ENCODE data around the gene WDR83. TPM values are rescaled to one million over a fixed set of nuclear protein-coding genes. Genes with fewer than 3 reads are reported as not detected.

WDR83 gene
- total and polyA plus RNA-seq, 2 of the 4 experiments (the other 2 are of a cell fraction), result 5.9 to 8.9 TPM

- no peak overlapping the region for H3K14ac ChIP-seq (replicated peaks; ENCODE audit: low read depth, low read length)
- peaks cover 7 to 27% of the 10 kb centered on the region in 2 experiments for H3K79me1 ChIP-seq (ENCODE audit: low read depth in 1 of 2, low read length in 2 of 2)
- no TSS peak for BruUV-seq (replicated peaks)
- no peaks in the 10 kb centered on the region; the same call in 1 of the 2 replicates for H4K20me1 ChIP-seq (ENCODE audit: insufficient read depth, low read length)
- no peak overlapping the region for H4K8ac ChIP-seq (ENCODE audit: low read depth in 2 of 2, low read length in 2 of 2)
- TF ChIP-seq MXI1 (IDR thresholded peaks at IDR 0.05; ENCODE audit: borderline replicate concordance, low read depth, low read length) (no peak), MAZ (IDR thresholded peaks at IDR 0.05; ENCODE audit: borderline replicate concordance, low read depth, low read length) (no peak), POLR2A (IDR thresholded peaks at IDR 0.05; ENCODE audit: low read depth, low read length) (no peak), BHLHE40 (IDR thresholded peaks at IDR 0.05; ENCODE audit: low read depth, low read length) (no peak), RAD21 (IDR thresholded peaks at IDR 0.05; ENCODE audit: low read length) (no peak), RFX5 (IDR thresholded peaks at IDR 0.05; ENCODE audit: low read depth, low read length) (no peak), CHD1 (IDR thresholded peaks at IDR 0.05; ENCODE audit: low read depth, low read length) (no peak), NFE2L2 (IDR thresholded peaks at IDR 0.05; ENCODE audit: low read depth, low read length) (no peak), FOS (IDR thresholded peaks at IDR 0.05; ENCODE audit: low read depth, low read length) (no peak), SMC3 (IDR thresholded peaks at IDR 0.05; ENCODE audit: low read depth, low read length) (no peak), RCOR1 (IDR thresholded peaks at IDR 0.05; ENCODE audit: insufficient replicate concordance, low read length) (no peak), CEBPB (IDR thresholded peaks at IDR 0.05; ENCODE audit: low read depth, low read length) (no peak), MAFK (IDR thresholded peaks at IDR 0.05; ENCODE audit: low read depth, low read length) (no peak)
- TF ChIP-seq, protein P1, sequence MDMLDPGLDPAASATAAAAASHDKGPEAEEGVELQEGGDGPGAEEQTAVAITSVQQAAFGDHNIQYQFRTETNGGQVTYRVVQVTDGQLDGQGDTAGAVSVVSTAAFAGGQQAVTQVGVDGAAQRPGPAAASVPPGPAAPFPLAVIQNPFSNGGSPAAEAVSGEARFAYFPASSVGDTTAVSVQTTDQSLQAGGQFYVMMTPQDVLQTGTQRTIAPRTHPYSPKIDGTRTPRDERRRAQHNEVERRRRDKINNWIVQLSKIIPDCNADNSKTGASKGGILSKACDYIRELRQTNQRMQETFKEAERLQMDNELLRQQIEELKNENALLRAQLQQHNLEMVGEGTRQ (IDR thresholded peaks at IDR 0.05; ENCODE audit: low read depth, low read length), result no peak
- TF ChIP-seq, protein P2, sequence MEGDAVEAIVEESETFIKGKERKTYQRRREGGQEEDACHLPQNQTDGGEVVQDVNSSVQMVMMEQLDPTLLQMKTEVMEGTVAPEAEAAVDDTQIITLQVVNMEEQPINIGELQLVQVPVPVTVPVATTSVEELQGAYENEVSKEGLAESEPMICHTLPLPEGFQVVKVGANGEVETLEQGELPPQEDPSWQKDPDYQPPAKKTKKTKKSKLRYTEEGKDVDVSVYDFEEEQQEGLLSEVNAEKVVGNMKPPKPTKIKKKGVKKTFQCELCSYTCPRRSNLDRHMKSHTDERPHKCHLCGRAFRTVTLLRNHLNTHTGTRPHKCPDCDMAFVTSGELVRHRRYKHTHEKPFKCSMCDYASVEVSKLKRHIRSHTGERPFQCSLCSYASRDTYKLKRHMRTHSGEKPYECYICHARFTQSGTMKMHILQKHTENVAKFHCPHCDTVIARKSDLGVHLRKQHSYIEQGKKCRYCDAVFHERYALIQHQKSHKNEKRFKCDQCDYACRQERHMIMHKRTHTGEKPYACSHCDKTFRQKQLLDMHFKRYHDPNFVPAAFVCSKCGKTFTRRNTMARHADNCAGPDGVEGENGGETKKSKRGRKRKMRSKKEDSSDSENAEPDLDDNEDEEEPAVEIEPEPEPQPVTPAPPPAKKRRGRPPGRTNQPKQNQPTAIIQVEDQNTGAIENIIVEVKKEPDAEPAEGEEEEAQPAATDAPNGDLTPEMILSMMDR (conservative IDR thresholded peaks at IDR 0.05; ENCODE audit: low read depth, low read length), result no peak
- TF ChIP-seq, protein P3, sequence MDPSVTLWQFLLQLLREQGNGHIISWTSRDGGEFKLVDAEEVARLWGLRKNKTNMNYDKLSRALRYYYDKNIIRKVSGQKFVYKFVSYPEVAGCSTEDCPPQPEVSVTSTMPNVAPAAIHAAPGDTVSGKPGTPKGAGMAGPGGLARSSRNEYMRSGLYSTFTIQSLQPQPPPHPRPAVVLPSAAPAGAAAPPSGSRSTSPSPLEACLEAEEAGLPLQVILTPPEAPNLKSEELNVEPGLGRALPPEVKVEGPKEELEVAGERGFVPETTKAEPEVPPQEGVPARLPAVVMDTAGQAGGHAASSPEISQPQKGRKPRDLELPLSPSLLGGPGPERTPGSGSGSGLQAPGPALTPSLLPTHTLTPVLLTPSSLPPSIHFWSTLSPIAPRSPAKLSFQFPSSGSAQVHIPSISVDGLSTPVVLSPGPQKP (IDR thresholded peaks at IDR 0.05; ENCODE audit: borderline replicate concordance, low read depth, low read length), result no peak
- no peak overlapping the region for H3K56ac ChIP-seq (ENCODE audit: extremely low read depth, insufficient read depth, low read length)
- no peak overlapping the region for H2BK15ac ChIP-seq (ENCODE audit: low read depth, low read length)
- H3K36me3 ChIP-seq (ENCODE audit: control insufficient read depth, insufficient read depth, low read length), result peaks cover 15% of the 10 kb centered on the region
- in situ Hi-C loops (cut with MboI; ENCODE audit: low sequenced_read_pairs), result no loop called here
- H3K4ac ChIP-seq (ENCODE audit: low read depth, low read length), result no peak overlapping the region
- H4K5ac ChIP-seq (ENCODE audit: low read depth, low read length), result no peak overlapping the region
- no peak for ATAC-seq (ENCODE audit: low read depth)
- intact Hi-C loops (cut with micrococcal nuclease), result no loop called here
- H3K18ac ChIP-seq (ENCODE audit: low read depth, low read length), result no peak overlapping the region
- H3K9me1 ChIP-seq (ENCODE audit: insufficient read depth, low read length), result no peaks in the 10 kb centered on the region; the same call in 1 of the 2 replicates
- H2BK5ac ChIP-seq (ENCODE audit: low read depth, low read length, poor library complexity, severe bottlenecking), result no peak overlapping the region
- CTCF ChIA-PET, result no interaction called here
- no peak overlapping the region for H3K27ac ChIP-seq (ENCODE audit: insufficient read depth, low read length)
- dilution Hi-C loops (cut with HindIII; ENCODE audit: low sequenced_read_pairs, unreplicated experiment), result no loop called here
- H2BK120ac ChIP-seq (ENCODE audit: low read depth, low read length), result no peak overlapping the region
- no peak for DNase-seq
- H2AK9ac ChIP-seq (replicated peaks; ENCODE audit: low read depth, low read length, poor library complexity), result no peak overlapping the region
- no peak overlapping the region for H2BK20ac ChIP-seq (ENCODE audit: low read depth, low read length)
- H3K9me3 ChIP-seq (ENCODE audit: control insufficient read depth, insufficient read depth, low read length), result no peaks in the 10 kb centered on the region
- no peak overlapping the region for H3K4me2 ChIP-seq (ENCODE audit: low read depth, low read length)
- no peak overlapping the region for H3K4me3 ChIP-seq (ENCODE audit: insufficient read depth, low read depth, low read length)
- no peak overlapping the region for H4K91ac ChIP-seq (ENCODE audit: insufficient read depth, low read depth, low read length)
- no peaks in the 10 kb centered on the region for H3K27me3 ChIP-seq (ENCODE audit: control insufficient read depth, insufficient read depth, low read length)
- no peak overlapping the region for H3K23ac ChIP-seq (ENCODE audit: low read depth, low read length)
- H2AFZ ChIP-seq (replicated peaks; ENCODE audit: low read length, poor library complexity), result no peak overlapping the region
- no peak overlapping the region for H3K9ac ChIP-seq (ENCODE audit: low read depth, low read length)
- no CpG with 5 or more reads among the region's 2 CpGs for WGBS, 2 experiments (ENCODE audit: extremely low coverage in 2 of 2, insufficient read length in 1 of 2)
- peaks cover 2% of the 10 kb centered on the region; the same call in 1 of the 2 replicates for H3K4me1 ChIP-seq (ENCODE audit: control insufficient read depth, insufficient read depth, low read length)
- POLR2A ChIA-PET (ENCODE audit: unreplicated experiment), result interaction anchor here (0.8 kb wide), 1 partner anchor 84 kb away, joined by 3 read pairs; the partner anchor contains the start of genes ZNF490 and ZNF791
- H2AK5ac ChIP-seq (ENCODE audit: low read depth, low read length), result no peak overlapping the region
These were observed 28.5 kb downstream of the WDR83 start for GRCh38 chr19:12695096-12695495.
